H9 (cell line): Measurements from ENCODE around the gene SRF. TPM values are rescaled to one million over a fixed set of nuclear protein-coding genes. Genes with fewer than 3 reads are reported as not detected.

ENCODE experiments used
- DNase-seq: peaks from one replicate; pipeline ENCODE4 v3.0.0-alpha.2; 2017
- H2AFZ ChIP-seq: one replicate; pipeline ENCODE4 v1.6.1; 2013; ENCODE audit warnings: mild to moderate bottlenecking, low read length, control low read depth, moderate library complexity
- H2AK5ac ChIP-seq: 2 replicates; pipeline ENCODE4 v1.6.1; 2013; ENCODE audit warnings: low read length, control low read depth, mixed read lengths; ENCODE audit not compliant: insufficient read length
- H2BK120ac ChIP-seq: one replicate; pipeline ENCODE4 v1.6.1; 2013; ENCODE audit warnings: low read depth, mild to moderate bottlenecking, low read length, control low read depth, inconsistent platforms; ENCODE audit not compliant: poor library complexity, severe bottlenecking
- H2BK12ac ChIP-seq: 2 replicates; pipeline ENCODE4 v1.6.1; 2013; ENCODE audit warnings: low read length, control low read depth, mixed read lengths, low read depth; ENCODE audit not compliant: insufficient read length
- H2BK15ac ChIP-seq: 2 replicates; pipeline ENCODE4 v1.6.1; 2013; ENCODE audit warnings: low read depth, low read length, control low read depth
- H2BK20ac ChIP-seq: one replicate; pipeline ENCODE4 v1.6.1; 2013; ENCODE audit warnings: low read depth, mild to moderate bottlenecking, low read length, control low read depth, inconsistent platforms; ENCODE audit not compliant: poor library complexity, severe bottlenecking
- H2BK5ac ChIP-seq: 2 replicates; pipeline ENCODE4 v1.6.1; 2013; ENCODE audit warnings: low read length, control low read depth, mixed read lengths; ENCODE audit not compliant: insufficient read length
- H3K14ac ChIP-seq: 2 replicates; pipeline ENCODE4 v1.6.1; 2013; ENCODE audit warnings: low read length, control low read depth; ENCODE audit not compliant: insufficient read depth
- H3K18ac ChIP-seq: 2 replicates; pipeline ENCODE4 v1.6.1; 2013; ENCODE audit warnings: low read depth, mild to moderate bottlenecking, mixed read lengths, low read length, control low read depth; ENCODE audit not compliant: insufficient read length
- H3K23ac ChIP-seq: 2 replicates; pipeline ENCODE4 v1.6.1; 2013; ENCODE audit warnings: low read length, control low read depth, mixed read lengths, low read depth; ENCODE audit not compliant: insufficient read length
- H3K23me2 ChIP-seq: 2 replicates; pipeline ENCODE4 v1.6.1; 2013; ENCODE audit warnings: low read depth, mild to moderate bottlenecking, mixed read lengths, low read length, control low read depth; ENCODE audit not compliant: insufficient read length, poor library complexity, severe bottlenecking
- H3K27ac ChIP-seq: 2 replicates; pipeline ENCODE4 v1.5.1; 2013; ENCODE audit warnings: low read length, control low read depth, mixed read lengths, low read depth; ENCODE audit not compliant: insufficient read length
- H3K27me3 ChIP-seq: 2 replicates; pipeline ENCODE4 v1.6.1; 2013; ENCODE audit warnings: low read length, control low read depth, inconsistent platforms; ENCODE audit not compliant: insufficient read depth
- H3K4ac ChIP-seq: 2 replicates; pipeline ENCODE4 v1.6.1; 2013; ENCODE audit warnings: low read depth, mild to moderate bottlenecking, control low read depth, inconsistent platforms, low read length, moderate library complexity
- H3K4me1 ChIP-seq: 2 replicates; pipeline ENCODE4 v1.6.1; 2013; ENCODE audit warnings: low read length, control low read depth, inconsistent platforms; ENCODE audit not compliant: insufficient read depth
- H3K4me2 ChIP-seq: 2 replicates; pipeline ENCODE4 v1.6.1; 2013; ENCODE audit warnings: low read length, control low read depth, mixed read lengths; ENCODE audit not compliant: insufficient read length, insufficient read depth
- H3K56ac ChIP-seq: 2 replicates; pipeline ENCODE4 v1.6.1; 2013; ENCODE audit warnings: low read depth, mild to moderate bottlenecking, mixed read lengths, low read length, control low read depth; ENCODE audit not compliant: insufficient read length
- H3K79me1 ChIP-seq: 2 replicates; pipeline ENCODE4 v1.6.1; 2013; ENCODE audit warnings: low read depth, mild to moderate bottlenecking, moderate library complexity, low read length, control low read depth, inconsistent platforms; ENCODE audit not compliant: insufficient read depth, poor library complexity, severe bottlenecking
- H3K79me2 ChIP-seq: 2 replicates; pipeline ENCODE4 v1.6.1; 2013; ENCODE audit warnings: low read length, control low read depth, inconsistent platforms; ENCODE audit not compliant: insufficient read depth
- H3K9ac ChIP-seq: 2 replicates; pipeline ENCODE4 v1.6.1; 2013; ENCODE audit warnings: low read length, control low read depth, mixed read lengths; ENCODE audit not compliant: insufficient read length; ENCODE audit errors: extremely low read depth
- H3K9me3 ChIP-seq: one replicate; pipeline ENCODE4 v1.6.1; 2013; ENCODE audit warnings: low read depth, low read length, inconsistent platforms; ENCODE audit not compliant: control insufficient read depth
- H3T11ph ChIP-seq: one replicate; pipeline ENCODE4 v1.6.1; 2013; ENCODE audit warnings: mild to moderate bottlenecking, low read length, control low read depth, inconsistent platforms
- H4K20me1 ChIP-seq: one replicate; pipeline ENCODE4 v1.6.1; 2013; ENCODE audit not compliant: control insufficient read depth, insufficient read length, insufficient read depth
- H4K5ac ChIP-seq: 2 replicates; pipeline ENCODE4 v1.6.1; 2013; ENCODE audit warnings: low read depth, mild to moderate bottlenecking, mixed read lengths, low read length, control low read depth; ENCODE audit not compliant: insufficient read length
- H4K8ac ChIP-seq: replicated peaks from 2 replicates; pipeline ENCODE4 v1.6.1; 2013; ENCODE audit warnings: low read length, control low read depth, mixed read lengths, low read depth; ENCODE audit not compliant: insufficient read length
- H4K91ac ChIP-seq: 2 replicates; pipeline ENCODE4 v1.6.1; 2013; ENCODE audit warnings: low read depth, mild to moderate bottlenecking, moderate library complexity, mixed read lengths, low read length, control low read depth; ENCODE audit not compliant: insufficient read length
- H3K27ac Mint-ChIP-seq, 3 experiments: 2 replicates in 2 of 3; 3 replicates in 1 of 3; pipeline ENCODE4 v1.8.0; 2020 to 2021; ENCODE audit warnings: mixed read lengths in 3 of 3, mild to moderate bottlenecking in 1 of 3, moderate library complexity in 1 of 3
- H3K27me3 Mint-ChIP-seq: 2 replicates; pipeline ENCODE4 v1.8.0; 2021; ENCODE audit warnings: low read depth, mild to moderate bottlenecking, moderate library complexity, mixed read lengths
- H3K36me3 Mint-ChIP-seq, 3 experiments: 2 replicates in 2 of 3; 3 replicates in 1 of 3; pipeline ENCODE4 v1.8.0; 2020 to 2021; ENCODE audit warnings: low read depth in 3 of 3, mixed read lengths in 3 of 3; ENCODE audit not compliant: insufficient read depth in 1 of 3
- H3K4me1 Mint-ChIP-seq, 2 experiments: 2 replicates each; pipeline ENCODE4 v1.8.0; 2020; ENCODE audit warnings: mixed read lengths in 2 of 2
- H3K4me3 Mint-ChIP-seq, 2 experiments: 2 replicates in 1 of 2; 3 replicates in 1 of 2; pipeline ENCODE4 v1.8.0; 2020 to 2021; ENCODE audit warnings: mild to moderate bottlenecking in 2 of 2, mixed read lengths in 2 of 2, moderate library complexity in 1 of 2
- H3K9me3 Mint-ChIP-seq, 2 experiments: 2 replicates in 1 of 2; 3 replicates in 1 of 2; pipeline ENCODE4 v1.8.0; 2020; ENCODE audit warnings: mild to moderate bottlenecking in 2 of 2, mixed read lengths in 2 of 2, moderate library complexity in 1 of 2
- CTCF ChIP-seq: fragments of 200-600 bp; sonication (generic); conservative IDR thresholded peaks from 3 replicates; pipeline ENCODE4 v1.8.0; 2021; ENCODE audit warnings: antibody characterized with exemption, mild to moderate bottlenecking
- WGBS: extraction: QIAGEN DNeasy Blood & Tissue Kit; methylation state at CpG from one replicate; pipeline ENCODE4 v1.1.7; 2013; ENCODE audit warnings: missing lambda C conversion rate, low lambda C conversion rate, mixed read lengths; ENCODE audit not compliant: insufficient read length; ENCODE audit errors: extremely low coverage; 5-methylcytosine and 5-hydroxymethylcytosine counted together
- total RNA-seq: library from RNA; stranded (reverse); gene quantifications from 2 replicates; pipeline ENCODE4 v1.2.1, GENCODE V29; 2021

The SRF gene
- total RNA-seq, 1 experiment from 2014 or later = 57.5 TPM

- Histone ChIP-seq H2BK12ac (no peak overlapping the region), H3K4me1 (0 out of 2 replicates have a peak, but pooled peaks cover 3% of the 10 kb centered on the region), H3K27ac (no peak overlapping the region), H3K23me2 (no peaks in the 10 kb centered on the region), H3T11ph (no peak overlapping the region), H3K9ac (no peak overlapping the region), H4K5ac (no peak overlapping the region), H4K8ac (no peak overlapping the region), H3K56ac (no peak overlapping the region), H2BK5ac (no peak overlapping the region), H3K14ac (no peak overlapping the region), H3K27me3 (peaks cover 6% of the 10 kb centered on the region; the same call in 1 of the 2 replicates), H2BK20ac (no peak overlapping the region), H2BK15ac (no peak overlapping the region), H3K79me2 (no peaks in the 10 kb centered on the region), H4K91ac (no peak overlapping the region), H2AFZ (no peak overlapping the region), H2AK5ac (no peak overlapping the region), H4K20me1 (no peaks in the 10 kb centered on the region), H2BK120ac (no peak overlapping the region), H3K23ac (no peak overlapping the region), H3K18ac (no peak overlapping the region), H3K9me3 (no peaks in the 10 kb centered on the region), H3K4ac (no peak overlapping the region), H3K4me2 (no peak overlapping the region), H3K79me1 (no peaks in the 10 kb centered on the region)
- DNase-seq = no peak
- Mint-ChIP-seq H3K4me3 (no peak overlapping the region), H3K4me1 (peaks cover 9 to 11% of the 10 kb centered on the region in 2 experiments), H3K27ac (no peak overlapping the region; a peak in 1 of 7 replicates), H3K27me3 (peaks cover 36% of the 10 kb centered on the region), H3K9me3 (no peaks in the 10 kb centered on the region), H3K36me3 (peaks cover 0 to 8% (median 7%) of the 10 kb centered on the region in 3 experiments; a peak in 4 of 7 replicates)
- no peak for TF ChIP-seq CTCF
- WGBS = no CpG with 5 or more reads among the region's 4 CpGs
Observed at GRCh38 chr6:43231053-43231452, 60.0 kb downstream of the SRF start.

Other genes with a start within 250 kb of the SRF start
- gene CNPY3, start 241.8 kb upstream of the SRF start, total RNA-seq = 56.0 and 59.9 TPM in 2 replicates
- gene GNMT, start 210.5 kb upstream of the SRF start, total RNA-seq = 1.1 TPM in 2 replicates
- 15.5 and 15.6 TPM in 2 replicates for gene PEX6, start 192.1 kb upstream of the SRF start, total RNA-seq
- 53.5 and 57.7 TPM in 2 replicates for gene PPP2R5D, start 186.7 kb upstream of the SRF start, total RNA-seq
- gene MEA1, start 157.3 kb upstream of the SRF start, total RNA-seq = 105 and 113 TPM in 2 replicates
- 146 TPM in 2 replicates for gene KLHDC3, start 157.0 kb upstream of the SRF start, total RNA-seq
- 117 and 121 TPM in 2 replicates for gene RRP36, start 149.6 kb upstream of the SRF start, total RNA-seq
- 23.5 and 24.5 TPM in 2 replicates for gene CUL7, start 117.4 kb upstream of the SRF start, total RNA-seq
- 71.9 and 74.4 TPM in 2 replicates for gene MRPL2, start 111.8 kb upstream of the SRF start, total RNA-seq
- gene KLC4, start 111.6 kb upstream of the SRF start, total RNA-seq = 29.7 TPM in 2 replicates
- 126 and 128 TPM in 2 replicates for gene PTK7, start 95.0 kb upstream of the SRF start, total RNA-seq
- 15.2 and 15.5 TPM in 2 replicates for gene CUL9, start 10.9 kb downstream of the SRF start, total RNA-seq
- 47.0 and 56.2 TPM in 2 replicates for gene DNPH1, start 58.2 kb downstream of the SRF start, total RNA-seq
- 1.3 and 1.6 TPM in 2 replicates for gene TTBK1, start 72.2 kb downstream of the SRF start, total RNA-seq
- gene SLC22A7, start 127.0 kb downstream of the SRF start, total RNA-seq = not detected in 2 replicates
- 15.3 and 16.9 TPM in 2 replicates for gene CRIP3, start 137.6 kb downstream of the SRF start, total RNA-seq
- 15.0 and 16.3 TPM in 2 replicates for gene ZNF318, start 198.4 kb downstream of the SRF start, total RNA-seq